Neuronal stem cell (in vitro differentiated cells): ENCODE data around the gene RASGRF1.

Source experiments
- DNase-seq: peaks from one replicate; pipeline ENCODE4 v3.0.0-alpha.2; 2013; ENCODE audit warnings: low spot score
- H2AFZ ChIP-seq: one replicate; pipeline ENCODE4 v1.6.1; 2013; ENCODE audit warnings: mild to moderate bottlenecking, low read length, inconsistent platforms
- H2AK5ac ChIP-seq: 2 replicates; pipeline ENCODE4 v1.6.1; 2013; ENCODE audit warnings: low read depth, mild to moderate bottlenecking, inconsistent platforms, low read length, moderate library complexity, mixed read lengths
- H2BK120ac ChIP-seq: 2 replicates; pipeline ENCODE4 v1.6.1; 2013; ENCODE audit warnings: low read depth, mild to moderate bottlenecking, inconsistent platforms, low read length, moderate library complexity, mixed read lengths
- H2BK12ac ChIP-seq: one replicate; pipeline ENCODE4 v1.6.1; 2013; ENCODE audit warnings: low read length, inconsistent platforms
- H2BK15ac ChIP-seq: 2 replicates; pipeline ENCODE4 v1.6.1; 2013; ENCODE audit warnings: mild to moderate bottlenecking, low read length, inconsistent platforms, mixed read lengths
- H2BK5ac ChIP-seq: one replicate; pipeline ENCODE4 v1.6.1; 2013; ENCODE audit warnings: inconsistent platforms, mild to moderate bottlenecking, low read length, moderate library complexity
- H3K14ac ChIP-seq: one replicate; pipeline ENCODE4 v1.6.1; 2013; ENCODE audit warnings: low read length, inconsistent platforms
- H3K18ac ChIP-seq: 2 replicates; pipeline ENCODE4 v1.6.1; 2013; ENCODE audit warnings: low read length, inconsistent platforms
- H3K23ac ChIP-seq: 2 replicates; pipeline ENCODE4 v1.6.1; 2013; ENCODE audit warnings: low read depth, mild to moderate bottlenecking, mixed read lengths, low read length, inconsistent platforms; ENCODE audit not compliant: poor library complexity
- H3K27ac ChIP-seq: replicated peaks from 3 replicates; pipeline ENCODE4 v1.5.1; 2013; ENCODE audit warnings: low read length, inconsistent platforms
- H3K27me3 ChIP-seq, 3 experiments: 2 replicates each; pipeline ENCODE4 v1.6.1; 2013; ENCODE audit warnings: low read length in 3 of 3, mild to moderate bottlenecking in 2 of 3, inconsistent platforms in 1 of 3, low read depth in 1 of 3, mixed read lengths in 1 of 3, moderate library complexity in 1 of 3; ENCODE audit not compliant: control insufficient read depth in 3 of 3, insufficient read depth in 3 of 3
- H3K36me3 ChIP-seq, 2 donors: replicated peaks in 1 of 2; 2 replicates each; pipeline ENCODE4 v1.6.1; 2013; ENCODE audit warnings: low read length in 2 of 2; ENCODE audit not compliant: control insufficient read depth in 2 of 2, insufficient read depth in 2 of 2
- H3K4ac ChIP-seq: 2 replicates; pipeline ENCODE4 v1.6.1; 2013; ENCODE audit warnings: inconsistent platforms, mild to moderate bottlenecking, low read length, moderate library complexity
- H3K4me1 ChIP-seq, 2 donors: 1 replicate in 1 of 2; 2 replicates in 1 of 2; pipeline ENCODE4 v1.6.1; 2013; ENCODE audit warnings: low read length in 2 of 2, low read depth in 1 of 2; ENCODE audit not compliant: control insufficient read depth in 2 of 2, insufficient read depth in 1 of 2
- H3K4me2 ChIP-seq: one replicate; pipeline ENCODE4 v1.6.1; 2013; ENCODE audit warnings: mild to moderate bottlenecking, low read length, inconsistent platforms; ENCODE audit not compliant: insufficient read depth, poor library complexity, severe bottlenecking
- H3K4me3 ChIP-seq, 2 donors: 2 replicates each; pipeline ENCODE4 v1.5.1; 2013; ENCODE audit warnings: low read length in 2 of 2, mild to moderate bottlenecking in 2 of 2, inconsistent platforms in 1 of 2, moderate library complexity in 1 of 2
- H3K79me1 ChIP-seq: one replicate; pipeline ENCODE4 v1.6.1; 2013; ENCODE audit warnings: low read depth, mild to moderate bottlenecking, inconsistent platforms, low read length, moderate library complexity
- H3K9ac ChIP-seq: one replicate; pipeline ENCODE4 v1.6.1; 2013; ENCODE audit warnings: mild to moderate bottlenecking, low read depth, low read length, inconsistent platforms; ENCODE audit not compliant: poor library complexity
- H3K9me3 ChIP-seq, 2 donors: replicated peaks in 1 of 2; 2 replicates each; pipeline versions ENCODE3 to v1.6.1; 2013; ENCODE audit warnings: low read length in 2 of 2, mild to moderate bottlenecking in 2 of 2, inconsistent platforms in 1 of 2, low read depth in 1 of 2, mixed read lengths in 1 of 2, moderate library complexity in 1 of 2; ENCODE audit not compliant: control insufficient read depth in 2 of 2, insufficient read depth in 1 of 2
- H4K8ac ChIP-seq: one replicate; pipeline ENCODE4 v1.6.1; 2013; ENCODE audit warnings: low read depth, mild to moderate bottlenecking, inconsistent platforms, low read length, moderate library complexity
- H4K91ac ChIP-seq: one replicate; pipeline ENCODE4 v1.6.1; 2013; ENCODE audit warnings: low read length, low read depth, mild to moderate bottlenecking, inconsistent platforms; ENCODE audit not compliant: poor library complexity
- WGBS, 2 donors: extraction: QIAGEN DNeasy Blood & Tissue Kit; methylation state at CpG; one replicate each; pipeline ENCODE4 v1.1.7; 2013; ENCODE audit warnings: missing lambda C conversion rate in 2 of 2, mixed read lengths in 1 of 2; ENCODE audit not compliant: insufficient read length in 2 of 2, insufficient replicate concordance in 1 of 2; ENCODE audit errors: extremely low coverage in 2 of 2; 5-methylcytosine and 5-hydroxymethylcytosine counted together

The RASGRF1 gene

DNA sequence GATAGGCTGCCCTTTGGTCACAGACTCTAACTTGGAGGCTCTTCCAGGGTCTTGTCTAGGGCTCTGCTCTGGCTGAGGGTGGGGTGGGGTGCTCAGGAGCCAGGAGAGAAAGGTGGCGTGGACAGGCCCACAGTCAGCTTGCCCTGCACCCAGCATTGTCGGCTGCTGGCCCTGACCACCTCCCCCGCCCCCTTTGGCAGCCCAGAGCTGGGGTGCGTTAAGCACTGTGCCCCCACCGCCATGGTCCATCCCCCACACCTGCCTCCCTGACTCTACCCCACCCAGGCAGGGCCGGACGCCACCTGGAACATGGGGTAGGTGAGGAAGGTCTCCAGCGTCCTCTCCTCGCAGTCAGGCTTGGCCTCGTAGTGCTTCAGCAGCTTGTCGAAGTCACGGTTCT is 58.8 kb downstream of the RASGRF1 start:
- Histone ChIP-seq H2BK5ac (no peak overlapping the region), H3K14ac (no peak overlapping the region), H3K79me1 (no peaks in the 10 kb centered on the region), H3K9ac (peak overlapping the region; percentile 50), H2AFZ (no peak overlapping the region), H3K9me3 (peaks cover 0 to 3% of the 10 kb centered on the region in 2 donors), H3K4ac (no peak overlapping the region), H3K36me3 (no peaks in the 10 kb centered on the region), H4K8ac (no peak overlapping the region), H3K23ac (peak overlapping the region; percentile 18), H3K4me1 (peaks cover 0 to 5% of the 10 kb centered on the region in 2 donors), H2AK5ac (no peak overlapping the region), H4K91ac (no peak overlapping the region), H2BK15ac (no peak overlapping the region), H3K4me3 (no peak overlapping the region), H3K18ac (peak overlapping the region; percentile 86), H3K4me2 (no peak overlapping the region), H2BK120ac (no peak overlapping the region), H3K27ac (no peak overlapping the region), H3K27me3 (peaks cover 0 to 11% (median 0%) of the 10 kb centered on the region in 3 experiments), H2BK12ac (peak overlapping the region; percentile 82)
- DNase-seq: no peak
- WGBS, 2 donors: no CpG with 5 or more reads among the region's 12 CpGs

DNA sequence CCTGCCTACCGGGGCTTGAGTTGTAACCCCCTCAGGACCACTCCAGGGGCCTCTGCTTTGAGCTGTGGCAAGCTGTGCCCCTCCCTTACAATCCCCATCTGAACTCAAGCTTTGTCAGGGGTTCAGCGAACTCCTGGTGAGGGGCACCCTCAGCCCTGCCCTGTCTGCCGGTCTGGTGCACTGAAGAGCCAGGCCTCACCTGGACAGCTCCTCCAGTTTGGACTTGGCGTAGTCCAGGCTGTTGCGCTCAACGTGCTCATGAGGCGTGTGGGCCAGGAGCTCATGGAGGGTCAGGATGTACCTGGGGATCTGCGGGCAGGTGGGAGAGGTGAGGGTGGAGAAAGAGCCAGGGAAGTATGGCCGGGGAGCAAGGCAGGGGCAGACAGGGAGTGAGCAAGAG is 59.4 kb downstream of the RASGRF1 start:
- no peak overlapping the region for H4K8ac ChIP-seq
- no peak overlapping the region for H4K91ac ChIP-seq
- no peak overlapping the region for H2BK15ac ChIP-seq
- no peak overlapping the region for H2BK12ac ChIP-seq
- no peak overlapping the region for H3K4me2 ChIP-seq
- no peak overlapping the region for H3K4ac ChIP-seq
- H3K79me1 ChIP-seq: no peaks in the 10 kb centered on the region
- no CpG with 5 or more reads among the region's 9 CpGs for WGBS, 2 donors
- no peak overlapping the region for H2BK5ac ChIP-seq
- no peak overlapping the region for H3K27ac ChIP-seq
- peaks cover 0 to 5% of the 10 kb centered on the region in 2 donors for H3K4me1 ChIP-seq
- H3K4me3 ChIP-seq: no peak overlapping the region
- H2BK120ac ChIP-seq: peak overlapping the region; percentile 11
- no peak overlapping the region for H2AFZ ChIP-seq
- DNase-seq: no peak
- H3K27me3 ChIP-seq: peaks cover 0 to 11% (median 0%) of the 10 kb centered on the region in 3 experiments
- H3K9ac ChIP-seq: no peak overlapping the region
- peaks cover 0 to 3% of the 10 kb centered on the region in 2 donors for H3K9me3 ChIP-seq
- H3K18ac ChIP-seq: no peak overlapping the region
- no peaks in the 10 kb centered on the region for H3K36me3 ChIP-seq
- no peak overlapping the region for H3K14ac ChIP-seq
- no peak overlapping the region for H2AK5ac ChIP-seq
- H3K23ac ChIP-seq: no peak overlapping the region

DNA sequence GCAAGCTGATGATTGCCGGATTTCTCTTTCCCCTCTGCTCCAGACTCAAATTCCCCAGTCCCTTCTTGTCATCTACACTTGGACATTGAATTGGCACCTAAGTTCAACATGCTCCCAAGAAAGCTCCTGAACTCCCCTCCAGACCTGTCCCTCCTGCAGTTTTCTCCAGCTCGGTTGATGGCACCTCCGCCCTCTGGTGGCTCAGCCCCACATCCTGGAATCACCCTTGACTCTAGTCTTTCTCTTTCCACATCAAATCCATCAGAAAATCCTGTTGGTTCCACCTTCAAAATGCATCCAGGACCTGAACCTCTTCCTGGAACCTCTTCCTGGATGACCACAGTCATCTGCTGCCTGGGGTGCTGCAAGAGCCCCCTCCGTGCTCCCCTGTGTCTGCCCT is 60.1 kb downstream of the RASGRF1 start:
- H3K4me2 ChIP-seq: no peak overlapping the region
- no peak overlapping the region for H2BK5ac ChIP-seq
- no peak overlapping the region for H3K4me3 ChIP-seq
- no peak overlapping the region for H3K9ac ChIP-seq
- no peaks in the 10 kb centered on the region for H3K79me1 ChIP-seq
- no peak overlapping the region for H4K91ac ChIP-seq
- no peak overlapping the region for H3K27ac ChIP-seq
- no peak overlapping the region for H2BK15ac ChIP-seq
- peaks cover 0 to 2% of the 10 kb centered on the region in 2 donors for H3K4me1 ChIP-seq
- WGBS, 2 donors: no CpG with 5 or more reads among the region's 4 CpGs
- H2AFZ ChIP-seq: no peak overlapping the region
- H3K23ac ChIP-seq: no peak overlapping the region
- DNase-seq: no peak
- H2BK120ac ChIP-seq: no peak overlapping the region
- H3K27me3 ChIP-seq: peaks cover 0 to 7% (median 0%) of the 10 kb centered on the region in 3 experiments
- no peak overlapping the region for H2AK5ac ChIP-seq
- no peak overlapping the region for H3K14ac ChIP-seq
- H3K36me3 ChIP-seq: no peaks in the 10 kb centered on the region
- peaks cover 0 to 3% of the 10 kb centered on the region in 2 donors for H3K9me3 ChIP-seq
- no peak overlapping the region for H2BK12ac ChIP-seq
- no peak overlapping the region for H4K8ac ChIP-seq
- H3K18ac ChIP-seq: no peak overlapping the region
- H3K4ac ChIP-seq: no peak overlapping the region

DNA sequence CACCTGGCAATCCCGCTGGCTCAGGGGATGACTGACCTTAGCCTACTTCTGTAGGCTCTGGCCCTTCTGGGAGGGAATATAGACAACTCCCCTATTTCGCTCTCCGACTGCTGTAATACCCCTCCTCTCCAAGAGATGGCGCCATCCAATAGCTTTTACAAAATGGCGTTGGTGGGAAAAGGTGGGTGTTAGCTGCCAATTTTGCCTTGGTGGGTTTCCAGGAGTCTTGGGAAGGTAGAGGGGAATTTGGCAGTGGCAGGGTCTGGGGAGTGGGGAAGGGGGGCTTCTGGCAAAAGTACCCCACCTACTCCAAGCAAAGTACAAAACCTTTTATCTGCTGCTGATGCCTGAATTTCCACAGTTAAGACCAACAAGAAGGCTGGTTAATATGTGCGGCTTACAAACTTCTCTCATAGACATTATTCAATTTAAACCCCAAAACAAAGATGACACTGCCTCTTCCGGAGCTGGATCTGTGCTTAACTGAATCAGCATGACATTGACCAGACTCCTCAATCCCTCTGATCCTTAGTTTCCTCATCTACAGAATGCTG is 62.1 kb downstream of the RASGRF1 start:
- Histone ChIP-seq H3K4me1 (no peaks in the 10 kb centered on the region), H2BK120ac (no peak overlapping the region), H2BK12ac (no peak overlapping the region), H2BK5ac (no peak overlapping the region), H4K91ac (no peak overlapping the region), H3K79me1 (no peaks in the 10 kb centered on the region), H3K27me3 (peaks cover 0 to 2% (median 0%) of the 10 kb centered on the region in 3 experiments), H3K4me2 (no peak overlapping the region), H3K4me3 (no peak overlapping the region), H3K9ac (no peak overlapping the region), H2AK5ac (no peak overlapping the region), H2AFZ (no peak overlapping the region), H4K8ac (no peak overlapping the region), H3K14ac (no peak overlapping the region), H3K9me3 (peaks cover 0 to 3% of the 10 kb centered on the region in 2 donors), H2BK15ac (no peak overlapping the region), H3K18ac (no peak overlapping the region), H3K27ac (no peak overlapping the region), H3K23ac (no peak overlapping the region), H3K36me3 (no peaks in the 10 kb centered on the region), H3K4ac (no peak overlapping the region)
- WGBS, 2 donors: no CpG with 5 or more reads among the region's 7 CpGs
- peak; percentile 62 for DNase-seq
